Panc1 (cell line): ENCODE results near the gene SERPINI2. TPM values are rescaled to one million over a fixed set of nuclear protein-coding genes. Genes with fewer than 3 reads are reported as not detected.

Experiments
- ATAC-seq: fragments of 200-7000 bp; cut with Tn5 transposase; 2 replicates; pipeline ENCODE4 v1.9.1; 2020; ENCODE audit warnings: mild to moderate bottlenecking, moderate library complexity
- BruUV-seq: library from RNA; stranded (reverse); fragments of 400-500 nt; replicated peaks from 2 replicates; lab custom pipeline; 2021; lab: Mats Ljungman, UMichigan
- CTCF ChIA-PET: fragments of 300-600 bp; sonication (Branson Sonifier 250); formaldehyde crosslinking; loops from one replicate; lab custom pipeline; 2022; ENCODE audit warnings: antibody characterized with exemption; lab: Charles Lee
- POLR2A ChIA-PET: fragments of 300-600 bp; sonication (Branson Sonifier 250); formaldehyde crosslinking; loops from one replicate; lab custom pipeline; 2022; ENCODE audit warnings: antibody characterized with exemption; lab: Charles Lee
- DNase-seq: peaks from one replicate; pipeline ENCODE4 v3.0.0-alpha.2; 2010; ENCODE audit warnings: low read depth, low spot score
- H3K27ac ChIP-seq: 2 replicates; pipeline ENCODE4 v1.5.1; 2011; ENCODE audit warnings: mild to moderate bottlenecking, low read length, inconsistent platforms
- H3K27me3 ChIP-seq: fragments of 200-500 bp; sonication (Bioruptor generic); 2 replicates; pipeline ENCODE4 v1.6.0; 2014; ENCODE audit warnings: low read length, inconsistent platforms; ENCODE audit not compliant: control insufficient read depth, insufficient read depth
- H3K36me3 ChIP-seq: fragments of 200-500 bp; sonication (Bioruptor generic); 2 replicates; pipeline ENCODE4 v1.5.1; 2014; ENCODE audit warnings: inconsistent platforms, mild to moderate bottlenecking, low read length, moderate library complexity; ENCODE audit not compliant: control insufficient read depth, insufficient read depth
- H3K4me1 ChIP-seq: 2 replicates; pipeline ENCODE4 v1.5.1; 2011; ENCODE audit warnings: inconsistent platforms, mild to moderate bottlenecking, low read length, moderate library complexity; ENCODE audit not compliant: control insufficient read depth, insufficient read depth
- H3K4me3 ChIP-seq, 2 experiments: 2 replicates each; pipeline ENCODE4 v1.5.1; 2011 to 2012; ENCODE audit warnings: low read depth in 2 of 2, low read length in 2 of 2, mild to moderate bottlenecking in 2 of 2, inconsistent platforms in 1 of 2, moderate library complexity in 1 of 2
- H3K9me3 ChIP-seq: fragments of 200-500 bp; sonication (Bioruptor generic); 2 replicates; pipeline ENCODE4 v1.5.1; 2014; ENCODE audit warnings: low read depth, mild to moderate bottlenecking, inconsistent platforms, low read length, moderate library complexity; ENCODE audit not compliant: control insufficient read depth, insufficient read depth
- CTCF ChIP-seq: fragments of 450-650 bp; IDR thresholded peaks from 2 replicates; pipeline ENCODE4 v1.5.1; 2017; ENCODE audit warnings: mild to moderate bottlenecking
- POLR2AphosphoS5 ChIP-seq: IDR thresholded peaks from 2 replicates; pipeline ENCODE4 v1.6.1; 2012; ENCODE audit warnings: mild to moderate bottlenecking, low read depth, low read length, moderate library complexity
- REST ChIP-seq, 2 experiments: IDR thresholded peaks; 2 replicates each; pipeline ENCODE4 v1.6.1; 2011 to 2012; ENCODE audit warnings: low read depth in 2 of 2, control low read depth in 1 of 2, low read length in 1 of 2, mild to moderate bottlenecking in 1 of 2, moderate library complexity in 1 of 2; ENCODE audit not compliant: insufficient read depth in 1 of 2
- SIN3A ChIP-seq: IDR thresholded peaks from 2 replicates; pipeline ENCODE4 v1.6.1; 2012; ENCODE audit warnings: low read depth, mild to moderate bottlenecking, low read length, moderate library complexity, borderline replicate concordance; ENCODE audit not compliant: insufficient read depth
- TCF7L2 ChIP-seq: IDR thresholded peaks from 2 replicates; pipeline ENCODE4 v1.6.1; 2011; ENCODE audit warnings: mild to moderate bottlenecking, low read depth, low read length, inconsistent platforms
- in situ Hi-C: cut with HindIII; loops from 2 replicates; pipeline ENCODE4 v1.10.0; 2016; ENCODE audit warnings: low sequenced_read_pairs, low pct_unique_long_range_greater_than_20kb
- intact Hi-C: fragments of 100-400 bp; cut with micrococcal nuclease; formaldehyde crosslinking; loops from one replicate; pipeline ENCODE4 v1.10.0; 2022; ENCODE audit not compliant: unreplicated experiment
- total RNA-seq: library from RNA; stranded (reverse); gene quantifications from one replicate; pipeline ENCODE4 v1.2.1, GENCODE V29; 2021; ENCODE audit not compliant: unreplicated experiment

SERPINI2 gene
- total RNA-seq, 1 experiment from 2014 or later, result not detected

GRCh38 chr3:167487556-167487955 is 13.7 kb upstream of the SERPINI2 start:
- no TSS peak for BruUV-seq
- Histone ChIP-seq H3K4me3 (no peak overlapping the region), H3K27ac (no peak overlapping the region), H3K27me3 (no peaks in the 10 kb centered on the region), H3K9me3 (no peaks in the 10 kb centered on the region), H3K36me3 (no peaks in the 10 kb centered on the region), H3K4me1 (no peaks in the 10 kb centered on the region)
- intact Hi-C loops, result no loop called here
- TF ChIP-seq POLR2AphosphoS5, result no peak
- TF ChIP-seq TCF7L2, result no peak
- TF ChIP-seq REST (IDR thresholded peaks at IDR 0.05; ENCODE audit: insufficient read depth in 1 of 2, low read depth in 2 of 2, low read length in 1 of 2), result no peak
- no peak for TF ChIP-seq CTCF
- no peak for TF ChIP-seq SIN3A
- ATAC-seq, result no peak
- in situ Hi-C loops, result no loop called here
- no peak for DNase-seq
- POLR2A ChIA-PET, result no interaction called here
- CTCF ChIA-PET, result no interaction called here

DNA sequence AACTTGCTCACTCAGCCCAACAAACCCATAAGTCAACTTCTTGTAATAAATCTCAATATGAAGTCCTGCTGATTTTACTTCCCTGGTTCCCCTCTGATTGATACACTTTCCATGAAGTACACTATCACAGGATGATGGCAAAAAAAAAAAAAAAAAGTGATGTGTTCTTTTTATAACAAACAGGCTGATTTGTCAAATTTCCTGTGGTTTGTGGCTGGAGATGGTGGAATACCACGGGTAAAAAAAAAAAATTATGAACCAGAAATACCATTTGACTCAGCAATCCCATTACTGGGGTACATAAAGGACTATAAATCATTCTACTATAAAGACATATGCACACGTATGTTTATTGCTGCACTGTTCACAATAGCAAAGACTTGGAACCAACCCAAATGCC is 10.7 kb upstream of the SERPINI2 start:
- POLR2A ChIA-PET, result no interaction called here
- DNase-seq, result no peak
- intact Hi-C loops (no loop called here), in situ Hi-C loops (no loop called here)
- BruUV-seq, result no TSS peak
- Histone ChIP-seq H3K27me3 (no peaks in the 10 kb centered on the region), H3K4me1 (no peaks in the 10 kb centered on the region), H3K4me3 (no peak overlapping the region), H3K9me3 (no peaks in the 10 kb centered on the region), H3K27ac (no peak overlapping the region), H3K36me3 (no peaks in the 10 kb centered on the region)
- no peak for TF ChIP-seq REST (IDR thresholded peaks at IDR 0.05; ENCODE audit: insufficient read depth in 1 of 2, low read depth in 2 of 2, low read length in 1 of 2)
- TF ChIP-seq SIN3A, result no peak
- no peak for TF ChIP-seq POLR2AphosphoS5
- no peak for TF ChIP-seq CTCF
- no peak for TF ChIP-seq TCF7L2
- CTCF ChIA-PET, result no interaction called here
- ATAC-seq, result no peak
